HG02571 (cell line): ENCODE measurements around the gene IZUMO2.

Source experiments
- ATAC-seq: cut with Tn5 transposase; IDR thresholded peaks from one replicate; pipeline ENCODE4 v1.9.1; 2021; ENCODE audit warnings: mild to moderate bottlenecking, moderate library complexity; ENCODE audit not compliant: unreplicated experiment

IZUMO2 gene

GRCh38 chr19:50162988-50163387 lies at the start of gene IZUMO2:
IZUMO2 (minus strand) TSS chr19:50163281; CDS start chr19:50163194, 87 bp downstream.
- no peak for ATAC-seq

GRCh38 chr19:50210425-50210824 lies 47.3 kb upstream of the IZUMO2 start:
- ATAC-seq = no peak

- no peak for ATAC-seq
Observed at GRCh38 chr19:50209131-50209530, 46.0 kb upstream of the IZUMO2 start.

GRCh38 chr19:50207730-50208129 lies 44.6 kb upstream of the IZUMO2 start:
- ATAC-seq = no peak

- no peak for ATAC-seq
Observed at GRCh38 chr19:50206191-50206590, 43.1 kb upstream of the IZUMO2 start.

- ATAC-seq = no peak
Observed at GRCh38 chr19:50205681-50206138, 42.6 kb upstream of the IZUMO2 start.

GRCh38 chr19:50204811-50205675 lies 42.0 kb upstream of the IZUMO2 start:
- no peak for ATAC-seq

- no peak for ATAC-seq
Observed at GRCh38 chr19:50204081-50204428, 41.0 kb upstream of the IZUMO2 start.

- ATAC-seq = no peak
Observed at GRCh38 chr19:50203281-50204080, 40.4 kb upstream of the IZUMO2 start, which contains the start of gene MYH14. MYH14 (plus strand) TSS chr19:50203622; CDS start chr19:50210366, 6,744 bp downstream.

- no peak for ATAC-seq
Observed at GRCh38 chr19:50202962-50203280, 39.8 kb upstream of the IZUMO2 start.

GRCh38 chr19:50202386-50202785 lies 39.3 kb upstream of the IZUMO2 start:
- no peak for ATAC-seq

- no peak for ATAC-seq
Observed at GRCh38 chr19:50199259-50199555, 36.1 kb upstream of the IZUMO2 start.

GRCh38 chr19:50198431-50199258 lies 35.6 kb upstream of the IZUMO2 start:
- no peak for ATAC-seq

- no peak for ATAC-seq
Observed at GRCh38 chr19:50197348-50197747, 34.3 kb upstream of the IZUMO2 start.

GRCh38 chr19:50196322-50196932 lies 33.3 kb upstream of the IZUMO2 start:
- ATAC-seq = no peak

GRCh38 chr19:50195224-50195623 lies 32.1 kb upstream of the IZUMO2 start:
- ATAC-seq = no peak

- no peak for ATAC-seq
Observed at GRCh38 chr19:50192463-50193211, 29.6 kb upstream of the IZUMO2 start.

GRCh38 chr19:50191216-50191615 lies 28.1 kb upstream of the IZUMO2 start:
- no peak for ATAC-seq

GRCh38 chr19:50190439-50190891 lies 27.4 kb upstream of the IZUMO2 start:
- ATAC-seq = no peak

GRCh38 chr19:50189331-50189730 lies 26.2 kb upstream of the IZUMO2 start:
- no peak for ATAC-seq
